ENCODE data around the gene RELA.

- TF ChIP-seq EZH2 (IDR thresholded peaks at IDR 0.05) (no peak), POLR2AphosphoS5 (IDR thresholded peaks at IDR 0.05; ENCODE audit: borderline replicate concordance, low read depth, low read length) (no peak), FOXP2 (optimal IDR thresholded peaks at IDR 0.05; ENCODE audit: control extremely low read depth, extremely low read length, insufficient read depth) (no peak)
Measured at GRCh38 chr11:65620666-65621065, 42.0 kb downstream of the RELA start.

Measured in SK-N-MC (cell line).